ENCODE results near the gene OSCP1.

Gene OSCP1

DNA sequence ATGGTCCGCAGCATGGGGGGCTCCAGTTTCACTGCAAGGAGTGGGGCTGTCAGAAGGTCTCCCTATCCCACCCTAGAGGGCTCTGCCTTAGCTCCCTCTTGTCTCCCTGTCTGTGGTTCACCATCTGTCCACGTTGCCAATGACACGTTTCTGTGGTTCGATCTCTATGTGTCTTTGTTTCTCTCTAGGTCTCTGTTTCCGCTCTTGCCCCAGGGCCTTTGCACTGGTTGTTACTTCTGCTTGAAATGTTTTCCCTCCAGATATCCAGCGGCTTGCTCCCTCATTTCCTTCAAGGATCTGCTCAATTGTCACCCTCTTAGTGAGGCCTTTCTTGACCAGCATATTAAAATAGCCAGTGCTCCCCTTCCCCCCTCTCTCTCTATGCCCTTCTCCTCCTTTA, 22.4 kb upstream of the OSCP1 start:
- DNase-seq: no peak

DNA sequence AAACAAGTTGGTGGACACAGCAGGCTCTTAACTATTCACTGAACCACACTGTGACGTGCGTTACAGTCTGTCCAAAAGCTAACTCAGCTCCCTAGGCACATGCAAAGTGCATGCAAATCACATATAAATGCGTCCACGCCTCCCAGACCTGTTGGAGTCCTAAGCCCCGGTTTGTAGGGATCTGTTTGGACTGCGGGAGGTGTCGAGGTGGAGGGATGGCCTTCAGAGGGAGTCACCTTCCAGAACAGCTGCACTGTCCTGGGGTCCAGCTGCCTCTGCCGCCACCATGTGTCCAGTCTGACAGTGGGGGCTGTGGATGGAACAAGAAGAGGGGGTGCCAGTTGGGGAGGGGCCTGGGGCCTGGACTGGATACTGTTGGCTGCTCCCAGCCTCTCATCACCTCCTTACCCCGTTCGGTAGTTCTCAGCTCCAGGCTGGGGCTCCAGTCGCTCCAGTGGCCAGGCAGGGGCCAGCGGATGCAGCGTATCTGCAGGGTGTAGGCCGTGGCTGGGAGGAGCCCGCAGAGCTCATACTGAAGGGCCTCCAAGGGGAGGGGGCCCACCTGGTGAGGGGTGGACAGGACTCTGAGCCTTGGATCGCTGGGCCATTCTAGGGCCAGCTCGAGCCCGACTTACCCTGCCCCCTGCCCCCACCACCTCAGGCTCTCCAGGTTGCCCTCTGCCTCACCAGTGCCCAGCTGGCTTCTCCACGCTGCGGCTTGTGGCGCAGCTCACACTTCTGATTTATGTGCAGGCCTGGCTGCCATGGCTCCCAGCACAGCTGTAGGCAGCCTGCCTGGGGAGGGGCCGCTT, 21.8 kb upstream of the OSCP1 start:
- no peak for DNase-seq

DNA sequence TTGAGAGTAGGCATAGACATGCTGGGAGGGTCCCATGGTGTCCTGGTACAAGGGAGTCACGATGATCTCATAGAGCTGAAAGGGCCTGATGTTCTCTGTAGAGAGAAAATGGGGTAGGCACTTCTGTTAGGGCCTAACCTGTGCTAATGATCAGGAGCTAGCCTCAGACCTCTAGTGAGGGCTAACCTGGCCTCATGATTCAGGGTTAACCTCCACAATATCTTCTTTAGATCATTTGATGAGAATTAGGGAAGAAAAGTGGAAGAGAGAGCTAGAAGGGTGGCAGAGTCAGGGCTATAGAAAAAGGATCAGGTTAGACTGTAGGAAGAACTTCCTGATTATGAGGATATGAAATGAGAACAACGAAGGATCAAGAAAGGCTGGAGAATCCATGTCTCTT, 18.9 kb upstream of the OSCP1 start:
- no peak for DNase-seq

DNA sequence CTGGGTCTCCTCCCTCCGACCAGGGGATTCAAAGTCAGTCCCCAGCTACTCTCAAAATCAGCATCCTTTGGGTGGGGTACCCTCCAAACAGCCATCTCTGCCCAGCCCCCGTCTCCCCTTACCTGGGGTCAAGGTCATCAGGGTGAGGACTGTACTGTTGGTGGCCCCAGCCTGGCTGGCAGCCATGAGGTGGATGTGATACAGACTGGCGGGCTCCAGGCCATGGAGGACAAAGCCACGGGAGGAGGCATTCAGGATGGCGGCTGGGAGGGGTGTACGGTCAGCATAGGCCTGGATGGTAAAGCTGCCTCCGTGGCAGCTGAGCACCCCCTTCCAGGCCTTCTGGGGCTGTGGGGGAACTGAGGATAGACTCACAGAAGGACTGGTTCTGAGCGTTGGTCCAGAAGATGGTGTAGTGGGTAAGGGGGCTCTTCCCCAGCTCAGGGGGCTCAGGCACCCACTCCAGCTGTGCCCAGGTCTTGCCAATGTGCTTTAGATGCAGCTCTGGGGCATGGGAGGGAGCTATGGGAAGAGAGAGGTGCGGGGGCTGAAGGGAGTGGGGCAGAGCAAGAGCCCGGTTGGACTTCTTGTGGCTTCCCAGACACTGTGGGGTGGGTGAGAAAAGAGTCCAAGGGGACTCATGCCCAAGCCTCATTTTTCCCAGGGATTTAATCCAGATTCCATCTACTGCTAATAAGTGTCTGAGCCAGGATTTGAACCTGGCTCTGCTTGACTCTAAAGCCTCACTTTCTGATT, 17.6 kb upstream of the OSCP1 start:
- no peak for DNase-seq

DNA sequence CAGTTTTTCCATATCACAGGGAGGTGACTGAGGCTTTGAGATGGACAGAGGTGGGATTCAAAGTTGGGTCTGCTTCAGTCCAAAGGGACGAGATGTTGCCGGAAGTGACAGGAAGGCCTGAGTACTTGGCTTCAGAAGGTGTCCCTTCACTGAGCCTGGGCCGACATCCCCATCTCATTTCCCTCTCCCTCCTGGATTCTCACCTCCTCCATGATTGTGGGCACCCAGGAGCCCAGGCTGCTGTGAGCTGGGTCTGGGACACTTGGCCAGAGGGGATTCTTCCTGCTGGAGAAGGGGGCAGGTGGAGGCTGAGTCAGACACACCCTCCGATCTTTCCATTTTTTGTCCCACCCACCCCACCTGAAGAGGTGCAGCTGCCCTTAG, 16.8 kb upstream of the OSCP1 start:
- no peak for DNase-seq

DNA sequence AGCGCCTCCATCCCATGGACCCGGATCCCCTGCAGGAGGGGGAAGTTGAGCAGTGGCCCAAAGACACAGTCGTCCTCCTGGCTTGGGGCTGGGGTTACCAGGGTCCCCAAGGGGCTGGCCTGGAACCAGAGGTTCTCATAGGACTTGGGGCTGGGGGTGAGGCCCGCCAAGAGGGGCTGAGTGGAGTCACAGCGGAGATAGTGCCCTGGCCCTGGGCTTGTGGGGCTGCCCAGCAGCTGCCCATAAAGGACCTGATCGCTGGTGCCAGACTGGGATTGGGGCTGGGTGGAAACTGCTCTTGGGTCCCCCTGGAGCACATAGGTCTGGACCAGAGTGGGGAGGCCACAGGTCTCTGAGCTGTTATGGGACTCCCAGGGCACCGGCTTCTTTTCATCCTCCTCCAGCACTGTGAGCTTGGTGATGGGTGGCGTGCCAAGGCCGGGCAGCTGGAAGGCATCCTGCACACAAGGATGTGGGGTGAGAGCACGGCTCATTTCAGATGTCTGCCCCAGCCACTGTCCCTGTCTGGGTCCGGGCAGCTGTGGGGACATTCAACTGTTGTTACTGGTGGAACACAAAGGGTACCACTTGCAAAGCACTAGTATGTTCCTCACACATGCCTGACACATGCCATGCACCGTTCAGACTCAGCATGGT, 16.2 kb upstream of the OSCP1 start:
- no peak for DNase-seq

DNA sequence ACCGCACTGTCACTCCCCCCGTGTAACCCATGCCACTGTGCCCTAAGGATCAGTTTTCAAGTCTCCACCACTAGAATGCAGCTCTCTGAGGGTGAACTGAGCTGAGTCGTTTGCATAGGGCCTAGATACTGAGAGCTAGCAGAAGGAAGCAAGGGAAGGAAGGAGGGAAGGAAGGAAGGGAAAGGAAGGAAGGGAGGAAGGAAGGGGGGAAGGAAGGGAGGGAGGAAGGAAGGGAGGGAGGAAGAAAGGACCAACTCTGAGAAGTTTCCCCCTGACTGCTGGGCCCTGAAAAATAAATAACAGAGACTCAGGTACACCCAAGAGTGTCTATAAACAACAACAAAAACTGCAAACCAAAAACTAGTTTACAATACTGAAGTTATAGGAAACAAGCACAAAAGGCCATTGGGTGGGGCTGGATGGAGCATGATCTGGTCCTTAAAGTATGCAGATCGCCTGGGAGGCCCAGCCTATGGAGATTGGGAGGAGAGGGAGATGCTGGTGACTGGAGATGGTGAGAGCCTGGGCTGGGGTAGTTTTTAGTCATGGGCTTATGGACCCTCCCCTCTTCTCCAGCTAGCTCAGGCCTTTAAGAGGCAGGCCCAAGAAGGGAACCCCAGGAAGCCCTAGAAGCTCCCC, 15.6 kb upstream of the OSCP1 start:
- no peak for DNase-seq

DNA sequence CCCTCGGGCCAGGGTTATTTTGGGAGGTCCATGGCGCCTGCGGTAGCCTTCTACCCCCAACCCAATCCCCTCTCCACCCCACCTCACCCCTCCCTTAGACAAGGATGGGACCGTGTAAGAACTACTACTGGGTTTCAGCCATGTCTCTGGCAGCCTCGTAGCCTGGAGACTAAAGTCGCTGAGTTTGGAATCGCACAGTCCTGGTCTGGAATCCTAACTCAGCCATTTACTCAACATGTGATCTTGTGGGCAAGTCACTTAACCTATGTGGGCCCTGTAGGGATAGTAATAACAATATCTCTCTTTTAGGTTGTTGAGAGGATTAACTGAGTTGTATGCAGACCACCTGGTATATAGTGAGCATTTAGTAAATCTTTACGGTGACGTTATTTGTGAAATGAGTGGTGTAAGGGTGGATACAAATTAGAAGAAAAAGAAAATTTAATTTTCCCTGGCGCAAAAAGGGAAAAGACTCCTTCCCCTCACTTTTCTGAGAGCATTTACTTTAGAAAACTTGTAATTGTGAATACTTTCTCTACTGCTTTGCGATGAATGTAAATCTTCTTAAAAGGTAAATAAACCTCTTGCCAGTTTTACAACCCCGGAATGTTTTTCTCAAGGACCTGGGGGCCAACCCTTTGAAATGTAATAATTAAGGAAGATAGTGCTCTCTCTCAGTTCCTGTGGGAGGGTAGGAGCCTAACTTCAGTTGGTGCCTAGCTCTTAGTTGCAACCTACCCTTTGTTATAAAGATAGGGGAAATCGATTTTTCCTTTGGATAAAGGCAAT, 14.5 kb upstream of the OSCP1 start:
- DNase-seq: no peak

DNA sequence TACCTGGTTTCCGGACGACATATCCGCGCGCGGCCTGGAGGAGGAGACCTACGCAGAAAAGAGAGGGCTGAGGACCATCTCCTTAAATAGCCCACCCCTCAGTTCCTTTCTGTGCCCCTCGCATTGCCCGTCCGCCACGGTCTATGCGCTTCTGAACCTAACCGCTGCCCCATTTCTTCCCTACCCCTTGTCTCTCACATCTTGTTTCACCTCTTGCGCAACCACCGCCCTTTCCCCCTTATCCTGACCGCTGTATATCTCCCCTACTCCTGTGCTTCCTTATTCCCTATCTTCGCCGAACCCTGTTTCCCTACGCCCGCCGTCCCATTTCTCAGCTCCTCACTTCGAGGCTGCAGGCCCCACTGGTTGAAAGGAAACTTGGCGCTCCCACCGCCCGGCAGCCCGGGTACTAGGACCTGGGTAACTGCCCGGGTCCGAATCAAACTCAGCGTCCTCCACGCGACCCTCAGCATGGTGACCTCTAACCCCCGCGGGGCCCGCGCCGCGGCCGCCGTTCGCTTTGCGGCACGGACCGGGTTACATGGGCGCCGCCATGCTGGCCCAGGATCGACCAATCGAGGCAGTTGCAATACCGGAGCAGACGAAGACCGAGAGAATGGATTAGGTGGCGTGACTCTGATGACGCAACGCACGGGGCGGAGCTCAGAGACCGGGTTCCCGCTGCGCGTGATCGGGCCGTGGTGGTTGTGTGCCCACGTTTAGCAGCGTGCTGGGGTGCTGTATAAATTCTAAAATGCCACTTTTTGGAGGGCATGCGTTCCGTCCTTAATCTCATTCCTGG, 13.8 kb upstream of the OSCP1 start, which contains the start of gene MRPS15:
TSS of gene MRPS15 (minus strand) at position 582 of the 802 bp plus-strand sequence. CDS start at position 473, 109 bp downstream.
- peak; percentile 98 for DNase-seq

DNA sequence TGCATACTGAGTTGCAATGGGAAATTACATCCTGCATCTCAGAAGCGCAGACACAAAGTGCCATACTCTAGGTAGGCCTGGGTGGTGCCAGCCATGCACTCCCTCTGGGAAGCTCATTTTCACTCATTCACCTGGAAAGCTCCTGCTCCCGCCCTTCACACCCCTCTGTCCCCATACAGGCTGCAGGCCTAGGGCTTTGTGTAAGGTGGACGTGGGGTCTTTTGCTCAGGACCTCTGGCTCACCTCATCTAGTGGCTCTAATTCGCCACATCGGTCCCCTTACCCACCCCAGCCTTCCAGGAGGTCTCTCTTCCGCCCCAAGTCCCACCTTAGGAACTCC, 13.2 kb upstream of the OSCP1 start:
- DNase-seq: no peak

DNA sequence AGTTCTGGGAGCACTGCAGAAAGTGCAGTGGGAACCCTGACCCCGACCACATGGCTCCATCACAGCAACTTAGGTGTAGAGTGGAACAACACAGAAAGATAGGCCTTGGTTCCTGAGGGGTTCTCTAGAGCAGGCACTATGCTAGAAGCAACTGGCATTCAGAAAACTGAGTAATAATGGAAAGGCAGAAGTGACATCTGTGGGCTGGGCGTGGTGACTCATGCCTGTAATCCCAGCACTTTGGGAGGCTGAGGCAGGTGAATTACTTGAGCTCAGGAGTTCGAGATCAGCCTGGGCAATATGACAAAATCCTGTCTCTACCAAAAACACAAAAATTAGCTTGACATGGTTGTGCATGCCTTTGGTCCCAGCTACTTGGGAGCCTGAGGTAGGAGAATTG, 8.7 kb upstream of the OSCP1 start:
- DNase-seq: peak; percentile 63

DNA sequence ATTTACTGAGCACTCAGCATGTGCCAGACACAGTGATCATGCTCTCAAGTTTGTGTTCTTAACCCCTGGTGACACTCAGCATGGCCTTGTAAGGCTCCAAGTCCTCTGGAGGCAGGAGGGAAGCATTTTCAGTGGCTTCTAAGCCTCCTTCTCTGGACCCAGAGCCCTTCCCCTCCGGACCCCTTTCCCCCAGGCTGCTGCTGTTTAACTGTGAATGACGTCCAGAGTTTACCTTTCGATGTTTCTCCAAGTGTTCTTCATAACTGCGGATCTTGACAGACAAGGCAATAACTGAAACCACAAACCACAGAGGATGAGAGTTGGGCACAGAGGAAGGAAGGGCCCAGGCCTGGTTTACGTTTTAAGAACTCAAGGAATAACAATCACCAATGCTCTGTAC, 7.4 kb upstream of the OSCP1 start:
- DNase-seq: no peak

DNA sequence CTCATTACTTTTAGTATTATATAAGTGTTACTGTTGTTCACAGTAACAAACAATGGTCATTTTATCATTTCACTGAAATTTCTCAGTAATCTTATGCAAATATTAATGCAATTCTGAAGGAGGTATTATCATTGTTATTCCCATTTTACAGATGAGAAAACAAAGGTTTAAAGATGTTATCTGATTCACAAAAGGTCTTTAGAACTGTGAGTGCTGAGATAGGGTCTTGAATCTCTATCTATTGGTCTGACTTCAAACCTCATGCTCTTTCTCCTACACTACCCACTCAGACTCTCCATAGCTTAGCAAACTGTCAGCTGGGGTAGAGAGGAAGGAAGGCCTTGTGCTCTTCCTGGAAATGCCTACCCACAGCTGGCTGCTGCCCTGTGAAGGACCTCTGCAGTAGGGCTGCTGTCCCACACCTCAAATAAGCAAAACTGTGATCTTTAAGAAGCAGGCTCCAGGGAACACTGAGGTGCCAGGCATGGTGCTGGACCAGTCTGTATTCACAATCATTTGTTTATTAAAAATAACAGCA, 6.2 kb upstream of the OSCP1 start:
- DNase-seq: no peak

DNA sequence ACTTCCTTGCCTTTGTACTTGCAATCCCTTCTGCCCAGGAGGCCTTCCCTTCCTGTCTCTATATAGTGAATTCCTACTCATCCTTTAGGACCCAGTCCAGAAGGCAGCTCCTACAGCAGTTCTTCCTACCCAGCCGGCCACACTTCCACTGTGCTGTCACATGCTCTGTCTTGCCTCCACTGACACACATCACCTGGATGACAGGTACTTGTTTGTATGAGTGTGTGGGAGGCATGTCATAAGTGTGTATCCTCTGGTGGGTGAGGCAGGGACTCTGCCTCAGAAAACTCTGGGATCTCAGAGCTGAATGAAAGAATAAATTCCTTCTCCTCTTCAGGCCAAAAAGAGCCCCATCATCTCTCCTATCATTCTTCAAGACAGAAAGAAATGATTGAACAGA, 5.1 kb upstream of the OSCP1 start:
- no peak for DNase-seq

DNA sequence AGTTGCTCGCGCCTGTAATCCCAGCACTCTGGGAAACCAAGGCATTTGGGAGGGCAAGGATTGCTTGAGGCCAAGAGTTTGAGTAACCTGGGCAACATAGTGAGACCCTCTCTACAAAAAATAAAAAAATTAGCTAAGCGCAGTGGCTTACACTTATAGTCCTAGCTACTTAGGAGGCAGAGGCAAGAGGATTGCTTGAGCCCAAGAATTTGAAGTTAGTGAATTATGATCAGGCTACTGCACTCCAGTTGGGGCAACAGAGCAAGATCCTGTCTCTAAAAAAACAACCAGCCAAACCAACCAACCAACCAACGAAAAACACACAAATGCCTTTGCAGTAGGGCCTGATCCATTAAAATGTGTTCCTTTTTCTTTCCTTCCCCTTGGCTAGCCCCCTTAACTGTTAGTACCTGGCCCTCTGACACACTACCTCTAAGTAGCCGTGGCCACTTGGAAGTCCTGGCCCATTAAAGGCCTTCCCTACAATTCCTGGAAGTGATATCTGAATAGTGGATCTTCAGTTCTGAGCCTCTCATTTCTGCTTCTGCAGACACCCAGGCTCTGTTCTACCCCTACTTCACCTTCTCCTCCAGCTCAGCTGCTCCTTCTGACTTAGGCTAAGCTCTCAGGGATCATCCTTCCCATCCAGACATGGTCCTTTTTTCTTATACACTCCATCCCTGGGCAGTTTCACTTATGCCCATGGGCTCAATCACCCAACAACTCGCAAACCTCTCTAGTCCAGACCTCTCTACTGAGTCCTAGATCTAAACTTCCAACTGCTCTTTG, 3.5 kb upstream of the OSCP1 start:
- DNase-seq: no peak

DNA sequence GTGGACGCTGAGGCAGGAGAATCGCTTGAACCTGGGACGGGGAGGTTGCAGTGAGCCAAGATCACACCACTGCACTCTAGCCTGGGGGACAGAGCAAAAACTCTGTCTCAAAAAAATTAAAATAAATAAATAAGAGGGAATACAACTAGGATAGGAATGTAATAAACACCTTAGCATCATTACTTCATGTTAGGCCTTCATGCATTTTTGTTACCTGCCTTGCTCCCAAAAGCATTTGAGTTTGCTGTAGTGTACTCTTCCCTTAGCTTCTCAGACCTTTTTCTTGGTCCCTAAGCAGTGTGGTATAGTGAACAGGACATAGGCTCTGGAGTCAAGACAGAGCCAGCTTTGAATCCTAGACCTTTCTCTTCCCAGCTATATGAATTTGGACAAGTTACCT, 2.8 kb upstream of the OSCP1 start:
- DNase-seq: no peak

DNA sequence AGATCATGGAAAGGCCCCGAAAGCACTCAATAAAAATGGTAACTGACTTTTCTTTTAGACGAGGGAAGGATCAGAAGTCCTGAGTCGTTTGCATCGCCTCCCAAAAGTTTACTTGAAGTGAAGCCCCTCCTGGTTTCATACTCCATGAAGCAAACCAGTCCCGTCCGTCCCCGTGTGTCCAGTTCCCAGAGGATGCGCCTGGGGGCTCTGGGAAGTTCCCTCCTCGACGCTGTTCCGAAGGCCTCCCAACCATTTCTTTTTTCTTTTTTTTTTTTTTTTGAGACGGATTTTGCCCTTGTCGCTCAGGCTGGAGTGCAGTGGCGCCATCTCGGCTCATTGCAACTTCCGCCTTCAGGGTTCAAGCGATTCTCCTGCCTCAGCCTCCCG, 661 bp upstream of the OSCP1 start:
- DNase-seq: no peak

DNA sequence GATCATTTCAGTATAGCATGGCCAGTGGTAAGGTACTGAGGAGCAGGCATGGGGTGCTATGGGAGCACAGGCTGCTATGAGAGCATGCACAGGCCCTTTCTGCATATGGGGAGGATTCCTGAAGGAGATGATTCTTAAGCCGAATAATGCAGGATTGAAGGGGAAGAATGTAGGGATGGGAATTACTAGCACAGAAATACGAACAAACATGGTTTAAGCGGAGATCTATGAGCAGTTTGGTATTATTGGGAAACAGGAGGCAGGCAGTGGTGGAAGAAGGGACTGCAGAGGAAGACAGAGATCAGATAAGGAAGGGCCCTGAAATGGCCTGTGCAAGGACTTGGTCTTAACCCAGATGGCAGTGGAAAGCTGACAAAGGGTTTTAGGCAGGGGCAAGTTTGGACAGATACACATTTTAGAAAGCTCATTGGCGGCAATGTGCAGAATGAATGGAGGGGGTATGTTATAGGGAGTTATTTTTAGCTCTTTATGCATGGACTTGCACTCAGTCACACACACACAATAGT, 1.7 kb downstream of the OSCP1 start:
- no peak for DNase-seq

DNA sequence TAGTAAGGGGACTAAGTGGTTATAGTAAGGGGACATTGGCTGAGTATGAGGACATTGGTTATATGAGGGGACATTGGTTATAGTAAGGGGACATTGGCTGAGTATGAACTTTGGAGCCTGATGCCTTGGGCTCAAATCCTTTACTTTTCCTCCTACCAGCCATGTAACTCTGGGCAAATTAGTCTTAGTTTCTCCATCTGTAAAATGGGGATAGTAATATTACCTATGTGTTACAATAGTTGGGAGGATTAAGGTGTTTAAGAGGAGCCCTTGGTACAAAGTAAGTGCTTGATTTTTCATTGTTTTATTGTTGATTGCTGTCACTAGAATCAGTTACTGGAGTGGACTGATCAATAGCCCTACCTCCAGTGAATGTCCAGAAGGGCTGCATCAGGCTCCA, 2.8 kb downstream of the OSCP1 start:
- no peak for DNase-seq

DNA sequence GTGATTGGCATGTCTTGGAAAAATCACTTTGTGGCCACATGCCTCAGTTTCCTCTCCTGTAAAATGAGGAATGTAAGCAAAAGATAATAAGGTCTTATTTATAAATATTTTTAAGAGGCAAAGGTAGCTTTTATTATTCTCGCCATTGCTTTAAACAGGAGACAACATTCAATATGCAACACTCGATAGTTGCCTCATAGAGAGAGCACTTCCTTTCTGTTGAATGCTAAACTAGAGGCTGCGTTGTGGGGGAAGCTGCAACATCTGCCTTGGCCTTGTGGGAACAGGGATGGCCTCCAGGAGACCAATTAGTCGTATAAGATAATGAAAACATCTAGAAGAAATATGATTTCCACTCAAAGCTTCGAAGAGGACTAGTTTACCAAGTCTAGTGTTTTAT, 3.5 kb downstream of the OSCP1 start:
- no peak for DNase-seq

All from activated CD8-positive, alpha-beta memory T cell treated with anti-CD3 and anti-CD28 coated beads for 24 hours (primary cell).